HG03097 (cell line): ENCODE results near the gene EPHB4.

Experiments used
- ATAC-seq: cut with Tn5 transposase; IDR thresholded peaks from one replicate; pipeline ENCODE4 v1.9.1; 2021; ENCODE audit not compliant: unreplicated experiment, low FRiP score

EPHB4 gene

DNA sequence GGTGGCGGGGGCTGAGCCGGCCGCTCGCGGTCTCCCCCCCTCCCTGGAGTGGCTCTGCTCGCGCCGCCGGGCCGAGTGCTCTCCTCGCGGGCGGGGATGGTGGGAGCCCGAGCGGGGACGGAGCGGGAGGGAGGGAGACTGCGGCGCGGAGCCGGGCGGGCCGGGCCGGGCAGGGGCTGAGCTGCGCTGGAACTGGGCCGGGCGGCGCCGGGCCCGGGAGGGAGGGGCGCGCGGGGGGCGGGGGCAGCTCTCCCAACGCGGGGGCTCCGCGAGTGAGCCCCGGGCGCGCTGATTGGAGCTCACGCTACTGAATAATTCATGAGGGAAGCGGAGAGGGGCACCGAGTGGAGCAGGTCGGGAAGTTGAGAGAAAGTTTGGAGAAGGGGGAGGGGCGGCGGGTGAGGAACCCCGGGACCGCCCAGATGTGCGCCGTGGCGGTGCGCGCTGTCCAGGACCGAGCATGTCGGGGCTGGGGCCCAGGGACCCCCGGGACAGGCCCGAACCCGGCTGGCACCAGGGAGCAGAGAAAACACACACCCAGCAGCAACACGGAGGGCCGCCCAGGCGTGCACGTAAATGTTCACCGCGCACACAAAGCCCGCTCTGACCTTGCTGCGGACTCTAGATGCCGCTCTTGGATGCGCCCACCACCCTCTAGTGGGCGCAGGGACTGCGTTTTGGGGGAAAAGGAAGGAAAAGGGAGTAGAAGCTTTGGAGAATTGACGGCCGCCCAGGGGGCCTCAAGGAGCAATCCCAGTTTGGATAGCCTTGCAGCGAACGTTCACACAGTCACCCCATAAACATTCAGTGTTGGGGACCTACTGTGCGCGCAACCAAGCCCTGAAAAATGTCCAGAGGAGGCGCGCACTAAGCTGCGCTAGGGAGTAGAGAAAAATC is at the start of gene EPHB4:
Gene EPHB4 (minus strand): TSS at position 194 of the 897 bp plus-strand sequence. CDS start 493 bp downstream, outside the sequence.
- ATAC-seq = no peak

DNA sequence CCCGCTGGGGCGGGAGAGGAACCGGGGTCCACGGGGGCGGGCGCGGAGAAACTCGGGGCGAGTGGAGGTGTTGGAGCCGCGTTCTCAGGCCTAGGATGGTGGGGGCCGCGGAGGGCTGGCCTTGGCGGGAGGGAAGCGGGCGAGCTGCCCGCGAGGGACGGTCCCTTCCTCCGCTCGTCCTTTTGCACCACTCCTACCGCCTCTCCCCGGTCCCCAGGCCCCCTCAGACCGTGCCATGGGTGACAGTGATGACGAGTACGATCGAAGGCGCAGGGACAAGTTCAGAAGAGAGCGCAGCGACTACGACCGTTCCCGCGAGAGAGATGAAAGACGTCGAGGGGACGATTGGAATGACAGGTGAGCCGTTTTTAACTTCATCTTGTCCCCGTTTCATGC is 48.0 kb upstream of the EPHB4 start:
- no peak for ATAC-seq

DNA sequence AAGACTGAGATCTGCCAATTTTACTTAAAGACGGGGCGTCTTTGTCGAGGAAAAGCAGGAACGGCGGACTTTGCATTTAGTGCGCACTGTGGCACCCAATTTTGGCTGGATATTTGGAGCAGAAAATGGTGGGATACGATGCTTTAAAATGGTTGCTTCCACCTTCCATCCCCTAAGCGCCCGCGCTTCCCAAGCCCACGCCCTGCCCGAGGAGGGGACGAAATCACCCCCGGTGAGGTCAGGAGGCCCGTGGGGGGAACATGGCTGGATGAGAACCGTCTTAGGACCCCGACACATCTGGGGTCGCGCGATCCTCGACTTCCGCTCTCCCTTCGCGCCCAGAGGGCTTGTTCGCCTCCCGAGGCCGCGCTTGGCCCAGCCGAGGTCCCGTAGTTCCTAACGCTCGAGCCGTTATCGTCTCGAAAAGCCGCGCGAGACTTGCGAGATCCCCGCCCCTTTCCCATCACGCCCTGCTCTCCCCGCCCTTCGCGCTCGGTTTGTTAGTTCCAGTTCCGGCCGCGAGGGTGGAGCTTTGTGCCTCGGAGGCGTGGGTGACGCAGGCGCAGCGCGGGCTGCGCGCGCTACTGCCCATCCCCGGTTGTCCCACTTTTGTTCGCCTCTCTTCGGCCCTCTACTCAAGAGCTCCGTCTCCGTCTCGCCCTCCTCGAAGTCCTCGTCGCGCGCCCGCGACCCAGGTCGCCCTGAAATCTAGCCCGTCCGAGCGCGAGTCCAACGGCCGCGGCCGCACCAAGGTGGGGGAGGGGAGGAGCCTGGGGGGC is 47.4 kb upstream of the EPHB4 start, which contains the start of gene SRRT:
Gene SRRT (plus strand): TSS at position 527 of the 779 bp plus-strand sequence. CDS start 488 bp downstream, outside the sequence.
- ATAC-seq = peak; percentile 79

DNA sequence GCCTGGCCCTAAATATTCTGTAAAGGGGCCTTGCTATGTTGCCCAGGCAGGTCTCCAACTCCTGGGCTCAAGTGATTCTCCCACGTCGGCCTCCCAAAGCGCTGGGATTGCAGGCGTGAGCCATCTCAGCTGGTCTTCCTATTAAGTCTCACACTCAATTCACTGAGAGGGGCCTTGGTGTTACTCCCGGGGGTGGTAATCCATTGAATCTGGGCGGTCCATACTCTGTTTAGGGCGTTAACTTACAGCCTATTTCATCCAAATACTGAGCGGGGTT is 46.9 kb upstream of the EPHB4 start:
- ATAC-seq = no peak

DNA sequence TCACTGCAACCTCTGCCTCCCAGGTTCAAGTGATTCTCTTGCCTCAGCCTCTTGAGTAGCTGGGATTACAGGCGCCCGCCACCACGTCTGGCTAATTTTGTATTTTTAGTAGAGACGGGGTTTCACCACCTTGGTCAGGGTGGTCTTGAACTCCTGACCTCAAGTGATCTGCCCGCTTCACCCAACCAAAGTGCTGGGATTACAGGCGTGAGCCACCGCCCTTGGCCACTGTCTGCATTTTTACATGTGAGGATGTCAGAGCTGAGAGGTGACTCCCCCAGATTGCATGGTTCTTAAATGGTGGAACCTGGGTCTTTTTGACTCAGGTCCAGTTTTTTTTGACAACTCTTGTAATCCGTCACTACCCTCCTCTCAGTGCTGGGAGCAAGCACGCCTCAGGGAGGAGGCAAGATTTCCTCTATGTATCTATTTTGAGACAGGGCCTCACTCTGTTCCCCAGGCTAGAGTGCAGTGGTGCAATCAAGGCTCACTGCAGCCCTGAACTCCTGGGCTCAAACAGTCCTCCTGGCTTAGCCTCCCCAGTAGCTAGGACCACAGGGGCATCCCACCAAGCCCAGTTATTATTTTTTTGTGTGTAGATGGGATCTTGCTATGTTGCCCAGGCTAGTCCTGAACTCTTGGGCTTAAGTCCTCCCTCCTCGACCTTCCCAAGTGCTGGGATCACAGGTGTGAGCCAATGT is 46.4 kb upstream of the EPHB4 start:
- no peak for ATAC-seq

DNA sequence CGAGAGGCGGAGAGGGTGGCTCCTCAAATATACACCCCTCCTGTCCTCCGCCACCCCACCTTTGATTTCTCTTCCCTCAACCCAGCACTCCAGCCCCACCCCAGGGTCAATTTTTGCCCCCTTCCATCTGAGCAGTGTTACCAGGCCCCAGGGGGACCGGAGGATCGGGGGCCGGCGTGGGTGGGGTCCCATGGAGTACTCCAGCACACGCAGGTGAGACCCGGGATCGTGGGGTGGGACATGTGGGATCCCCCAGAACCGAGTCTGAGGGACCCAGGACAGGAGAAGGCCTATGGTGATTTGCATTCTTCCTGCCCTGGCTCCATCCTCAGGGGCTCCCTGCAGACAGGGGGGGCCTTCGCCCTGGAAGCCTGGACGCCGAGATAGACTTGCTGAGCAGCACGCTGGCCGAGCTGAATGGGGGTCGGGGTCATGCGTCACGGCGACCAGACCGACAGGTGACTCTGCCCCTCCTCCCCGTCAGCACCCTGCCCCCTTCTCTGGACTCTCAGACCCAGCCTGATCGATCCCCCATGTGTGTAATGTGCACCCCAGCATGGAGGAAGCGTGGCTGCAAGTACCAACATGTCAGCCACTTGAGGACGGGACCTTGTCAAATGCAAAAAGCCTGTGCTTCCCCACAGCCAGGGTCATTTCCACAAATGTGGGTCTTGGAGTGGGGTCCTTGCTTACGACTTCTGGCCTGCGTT is 40.6 kb upstream of the EPHB4 start:
- ATAC-seq = no peak

DNA sequence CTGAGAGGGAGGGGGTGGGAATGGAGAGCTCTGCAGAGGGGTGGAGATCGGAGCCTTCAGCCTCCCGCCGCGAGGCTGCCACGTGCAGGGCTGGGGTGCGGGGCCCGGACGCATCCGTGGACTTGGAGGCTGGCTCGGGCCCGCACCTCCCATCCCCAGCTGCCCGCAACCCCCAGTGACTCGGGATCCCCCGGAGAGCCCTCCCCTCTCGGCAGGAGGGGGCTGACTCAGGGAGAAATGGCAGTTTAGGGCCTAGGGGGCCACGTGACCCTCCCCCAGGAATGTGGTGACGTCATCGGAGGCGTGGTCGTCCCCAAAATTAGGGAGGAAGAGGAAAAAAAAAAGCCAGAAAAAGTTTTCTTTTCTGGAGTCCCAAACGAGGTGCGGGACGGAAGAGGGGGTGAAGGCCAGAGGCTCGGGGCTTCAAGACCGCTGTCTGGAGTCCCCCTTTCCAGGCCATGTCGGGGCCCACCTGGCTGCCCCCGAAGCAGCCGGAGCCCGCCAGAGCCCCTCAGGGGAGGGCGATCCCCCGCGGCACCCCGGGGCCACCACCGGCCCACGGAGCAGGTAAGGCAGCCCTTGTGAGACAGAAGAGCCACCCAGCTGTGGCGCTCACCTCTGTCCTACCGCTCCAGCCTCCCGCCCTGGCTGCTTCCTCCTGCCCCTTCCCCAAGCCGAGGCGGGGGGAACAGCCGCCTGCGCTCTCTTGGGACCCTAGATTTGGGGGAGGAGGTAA is 39.9 kb upstream of the EPHB4 start, which contains the start of gene TRIP6:
Gene TRIP6 (plus strand): TSS at position 348 of the 736 bp plus-strand sequence. CDS start 111 bp downstream, at position 459.
- no peak for ATAC-seq

DNA sequence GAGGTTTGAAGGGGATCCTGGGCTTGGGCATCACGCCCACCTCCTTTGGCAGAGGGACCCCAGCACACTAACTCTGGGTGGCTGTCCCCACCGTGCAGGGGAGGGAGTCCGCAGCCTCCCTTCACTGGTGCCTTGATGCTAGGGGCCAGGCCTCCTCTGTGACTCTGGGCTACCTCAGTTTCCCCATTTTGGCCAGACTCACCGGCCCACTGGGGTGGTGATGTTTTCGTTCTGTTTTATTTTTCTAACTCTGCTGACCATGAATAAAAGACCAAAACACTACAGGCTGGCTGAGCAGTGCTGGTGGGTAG is 39.4 kb upstream of the EPHB4 start:
- no peak for ATAC-seq

DNA sequence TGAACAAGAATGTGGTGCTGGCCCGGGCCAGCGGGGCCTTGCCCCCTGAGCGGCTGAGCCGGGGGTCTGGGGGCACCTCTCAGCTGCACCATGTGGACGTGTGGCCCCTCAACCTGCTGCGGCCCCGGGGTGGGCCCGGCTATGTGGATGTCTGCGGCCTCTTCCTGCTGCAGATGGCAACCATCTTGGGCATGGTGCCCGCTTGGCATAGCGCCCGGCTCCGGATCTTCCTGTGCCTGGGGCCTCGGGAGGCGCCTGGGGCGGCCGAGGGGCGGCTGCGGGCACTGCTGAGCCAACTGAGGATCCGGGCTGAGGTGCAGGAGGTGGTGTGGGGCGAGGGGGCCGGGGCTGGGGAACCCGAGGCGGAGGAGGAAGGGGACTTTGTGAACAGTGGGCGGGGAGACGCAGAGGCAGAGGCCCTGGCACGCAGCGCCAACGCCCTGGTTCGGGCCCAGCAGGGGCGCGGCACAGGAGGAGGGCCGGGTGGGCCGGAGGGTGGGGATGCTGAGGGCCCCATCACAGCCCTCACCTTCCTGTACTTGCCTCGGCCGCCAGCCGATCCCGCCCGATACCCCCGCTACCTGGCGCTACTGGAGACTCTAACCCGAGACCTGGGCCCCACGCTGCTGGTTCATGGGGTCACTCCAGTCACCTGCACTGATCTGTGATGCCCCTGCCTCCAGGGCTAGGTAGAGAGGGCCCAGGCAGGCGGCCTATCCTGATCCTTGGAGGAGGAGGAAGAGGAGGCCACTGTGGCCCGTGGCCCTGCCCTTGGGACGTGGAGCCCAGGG is 38.8 kb upstream of the EPHB4 start:
- no peak for ATAC-seq

DNA sequence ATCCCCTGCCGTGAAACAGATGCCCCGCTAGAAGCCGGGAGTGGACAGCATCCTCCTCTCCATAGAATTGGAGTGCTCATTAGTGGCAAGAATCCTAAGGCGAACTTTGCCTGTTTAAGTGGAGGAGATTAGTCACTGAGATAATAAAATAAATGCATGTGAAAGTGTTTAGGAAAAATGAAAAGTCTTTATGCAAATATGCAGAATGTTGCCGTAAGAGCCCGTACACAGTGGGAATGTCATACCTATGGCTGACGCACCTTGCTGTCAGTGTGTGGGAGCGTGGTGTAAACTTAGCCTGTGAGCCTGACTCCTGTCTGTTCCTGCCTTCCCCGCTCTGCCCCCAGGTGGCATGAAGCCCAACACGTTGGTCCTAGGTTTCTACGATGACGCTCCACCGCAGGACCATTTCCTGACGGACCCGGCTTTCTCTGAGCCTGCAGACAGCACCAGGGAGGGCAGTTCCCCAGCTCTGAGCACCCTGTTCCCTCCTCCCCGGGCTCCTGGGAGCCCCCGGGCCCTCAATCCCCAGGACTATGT is 38.1 kb upstream of the EPHB4 start:
- ATAC-seq = no peak

DNA sequence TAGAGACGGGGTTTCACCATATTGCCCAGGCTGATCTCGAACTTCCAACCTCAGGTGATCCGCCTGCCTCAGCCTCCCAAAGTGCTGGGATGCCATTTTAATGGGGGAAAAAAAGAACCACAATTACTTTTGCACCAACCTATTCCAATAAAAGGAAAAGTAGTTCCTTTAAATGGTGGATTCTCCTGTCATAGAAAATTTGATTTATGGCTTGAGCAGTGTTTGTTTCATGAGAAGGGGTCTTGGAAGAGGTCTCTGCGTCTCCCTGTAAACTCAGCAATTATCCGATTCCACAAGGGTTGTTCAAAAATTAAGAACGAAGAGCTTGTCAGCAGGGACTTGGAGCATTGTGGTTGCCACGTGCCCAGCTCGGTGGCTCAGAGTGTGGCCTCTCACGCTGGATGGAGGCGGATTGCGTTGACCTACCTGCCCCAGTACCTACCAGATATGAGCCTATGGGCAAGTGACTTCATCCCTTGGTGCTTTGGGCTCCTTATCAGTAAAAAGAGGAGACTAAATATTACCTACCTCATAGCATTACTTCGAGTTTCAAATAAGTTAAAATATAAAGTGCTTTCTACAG is 37.0 kb upstream of the EPHB4 start:
- no peak for ATAC-seq

DNA sequence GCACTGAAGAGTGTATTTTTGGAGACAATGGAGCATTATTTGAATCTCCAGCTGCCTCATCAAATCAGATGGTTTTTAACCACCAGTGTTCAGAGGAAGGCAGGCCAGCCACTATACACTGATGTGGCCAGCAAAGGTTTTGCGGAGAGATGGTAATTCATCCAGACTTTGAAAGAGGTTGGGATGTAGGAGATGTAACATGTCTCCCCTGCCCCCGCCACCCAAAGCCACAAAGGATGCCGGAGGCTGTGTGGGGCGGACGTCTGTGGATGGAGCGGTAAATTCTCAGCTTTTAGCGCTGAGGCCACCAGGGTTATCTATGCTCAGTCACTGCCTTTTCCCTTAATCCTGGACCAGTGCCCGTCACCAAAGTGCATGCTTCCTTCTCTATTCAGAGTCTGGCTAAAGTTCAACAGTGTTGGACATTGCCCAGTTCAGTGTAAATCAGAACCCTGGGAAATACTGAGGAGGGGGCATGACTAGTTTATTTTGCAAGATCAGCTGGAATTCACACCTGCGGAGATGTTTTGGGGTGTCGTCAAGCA is 36.2 kb upstream of the EPHB4 start:
- no peak for ATAC-seq

DNA sequence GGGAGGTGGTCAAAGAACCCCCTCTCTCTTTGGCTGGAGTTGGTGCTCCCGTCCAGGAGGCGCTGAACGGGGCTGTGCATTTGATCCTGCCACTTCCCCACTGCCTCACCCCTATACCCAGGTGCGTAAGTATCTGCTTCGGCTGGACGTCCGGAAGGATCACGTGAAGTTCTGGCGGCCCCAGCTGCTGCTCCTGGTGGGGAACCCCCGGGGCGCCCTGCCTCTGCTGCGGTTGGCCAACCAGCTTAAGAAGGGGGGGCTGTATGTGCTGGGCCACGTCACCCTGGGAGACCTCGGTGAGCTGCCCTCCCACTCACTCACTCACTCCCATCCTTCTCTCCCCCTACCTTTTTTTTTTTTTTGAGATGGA is 34.3 kb upstream of the EPHB4 start:
- ATAC-seq = no peak

DNA sequence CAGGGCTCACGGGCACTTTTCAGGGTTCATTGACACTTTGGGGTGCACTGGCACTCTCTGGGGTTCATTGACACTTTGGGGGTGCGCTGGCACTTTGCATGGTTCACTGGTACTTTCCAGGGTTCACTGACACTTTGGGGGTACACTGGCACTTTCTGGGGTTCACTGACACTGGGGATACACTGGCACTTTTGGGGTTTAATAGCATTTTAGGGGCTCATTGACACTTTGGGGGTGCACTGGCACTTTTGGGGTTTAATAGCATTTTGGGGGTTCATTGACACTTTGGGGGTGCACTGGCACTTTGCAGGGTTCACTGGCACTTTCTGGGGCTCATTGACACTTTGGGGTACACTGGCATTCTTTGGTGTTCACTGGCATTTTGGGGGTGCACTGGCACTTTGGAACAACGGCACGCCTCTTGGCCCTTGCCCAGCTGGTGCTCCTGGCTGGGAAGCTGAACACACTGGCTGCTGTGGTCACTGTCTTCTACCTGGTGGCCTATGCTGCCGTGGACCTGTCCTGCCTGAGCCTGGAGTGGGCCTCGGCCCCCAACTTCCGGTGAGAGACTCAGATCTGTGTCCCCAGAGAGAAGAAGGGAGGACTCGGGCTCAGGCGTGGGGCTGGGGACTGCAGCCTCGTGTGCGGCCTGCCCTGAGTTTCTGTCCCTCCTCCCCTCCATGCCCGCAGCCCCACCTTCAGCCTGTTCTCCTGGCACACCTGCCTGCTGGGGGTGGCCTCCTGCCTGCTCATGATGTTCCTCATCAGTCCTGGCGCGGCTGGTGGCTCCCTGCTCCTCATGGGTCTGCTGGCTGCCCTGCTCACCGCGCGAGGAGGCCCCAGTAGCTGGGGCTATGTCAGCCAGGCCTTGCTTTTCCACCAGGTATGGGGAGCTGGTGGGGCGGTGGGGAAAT is 33.6 kb upstream of the EPHB4 start:
- ATAC-seq = no peak

DNA sequence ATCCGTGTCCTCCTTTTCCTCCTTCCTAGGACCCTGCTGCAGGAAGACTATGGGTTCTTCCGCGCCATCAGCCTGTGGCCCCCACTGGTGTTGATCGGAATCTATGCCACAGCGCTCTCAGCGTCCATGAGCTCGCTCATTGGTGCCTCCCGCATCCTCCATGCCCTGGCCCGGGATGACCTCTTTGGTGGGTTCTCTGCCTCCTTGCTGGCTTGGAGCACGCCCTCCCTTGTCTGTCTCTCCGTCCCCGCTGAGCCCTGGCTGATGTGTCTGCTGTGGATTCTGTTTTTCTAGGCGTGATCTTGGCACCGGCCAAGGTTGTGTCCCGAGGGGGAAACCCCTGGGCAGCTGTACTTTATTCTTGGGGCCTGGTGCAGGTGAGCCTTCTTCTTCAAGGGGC is 32.5 kb upstream of the EPHB4 start:
- ATAC-seq = no peak

DNA sequence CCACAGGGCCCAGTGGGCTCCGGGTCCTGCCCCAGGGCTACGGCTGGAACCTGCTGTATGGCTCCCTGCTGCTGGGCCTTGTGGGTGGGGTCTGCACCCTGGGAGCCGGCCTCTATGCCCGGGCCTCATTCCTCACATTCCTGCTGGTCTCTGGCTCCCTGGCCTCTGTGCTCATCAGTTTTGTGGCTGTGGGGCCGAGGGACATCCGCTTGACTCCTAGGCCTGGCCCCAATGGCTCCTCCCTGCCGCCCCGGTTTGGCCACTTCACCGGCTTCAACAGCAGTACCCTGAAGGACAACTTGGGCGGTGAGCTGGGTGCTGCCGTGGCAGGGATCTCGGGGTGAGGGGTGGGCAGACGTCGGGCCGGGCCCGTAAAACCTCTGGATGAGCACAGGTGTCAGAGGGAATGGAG is 29.6 kb upstream of the EPHB4 start:
- no peak for ATAC-seq

DNA sequence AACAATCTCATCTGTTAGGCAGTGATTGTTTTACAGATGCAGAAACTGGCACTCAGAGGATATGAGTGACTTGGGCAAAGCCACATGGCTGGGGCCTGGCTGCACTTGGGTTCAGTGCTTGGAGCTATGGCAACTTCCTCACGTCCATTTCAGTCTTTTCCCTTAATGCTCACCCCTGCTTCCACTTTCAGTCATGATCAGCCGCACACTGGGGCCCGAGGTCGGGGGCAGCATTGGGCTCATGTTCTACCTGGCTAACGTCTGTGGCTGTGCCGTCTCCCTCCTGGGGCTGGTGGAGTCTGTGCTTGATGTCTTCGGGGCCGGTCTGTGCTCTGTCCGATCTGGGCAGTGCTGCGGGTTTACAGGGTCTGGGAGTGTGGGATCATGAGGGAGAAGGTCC is 28.2 kb upstream of the EPHB4 start:
- ATAC-seq = no peak
